SIG-M5 treated with dmso at 0.1 percent for 504 hours (cell line): Measurements from ENCODE around the gene PXK.
A peak's percentile ranks its signal among the peaks of the same experiment; 100 is the strongest.

Experiments used
- DNase-seq: peaks from one replicate; lab custom pipeline; 2025; ENCODE audit not compliant: unreplicated experiment; lab: John Stamatoyannopoulos, UW

PXK gene

DNA sequence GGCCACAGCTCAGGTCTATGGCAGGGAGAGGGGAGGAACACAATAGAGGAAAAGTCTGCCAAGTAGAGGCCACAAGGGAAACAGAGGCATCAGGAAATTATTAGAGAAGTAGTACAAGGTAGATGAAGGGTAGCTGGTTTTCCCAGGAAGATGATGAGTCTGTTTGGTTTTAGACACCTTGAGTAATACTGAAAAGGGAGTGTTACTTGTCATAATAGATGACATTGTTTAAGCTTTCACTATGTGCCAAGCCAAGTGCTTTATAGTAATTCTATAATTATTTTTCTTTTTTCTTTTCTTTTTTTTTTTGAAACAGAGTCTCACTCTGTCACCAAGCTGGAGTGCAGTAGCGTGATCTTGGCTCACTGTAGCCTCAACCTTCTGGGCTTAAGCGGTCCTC lies 13.7 kb downstream of the PXK start:
- DNase-seq = no peak

DNA sequence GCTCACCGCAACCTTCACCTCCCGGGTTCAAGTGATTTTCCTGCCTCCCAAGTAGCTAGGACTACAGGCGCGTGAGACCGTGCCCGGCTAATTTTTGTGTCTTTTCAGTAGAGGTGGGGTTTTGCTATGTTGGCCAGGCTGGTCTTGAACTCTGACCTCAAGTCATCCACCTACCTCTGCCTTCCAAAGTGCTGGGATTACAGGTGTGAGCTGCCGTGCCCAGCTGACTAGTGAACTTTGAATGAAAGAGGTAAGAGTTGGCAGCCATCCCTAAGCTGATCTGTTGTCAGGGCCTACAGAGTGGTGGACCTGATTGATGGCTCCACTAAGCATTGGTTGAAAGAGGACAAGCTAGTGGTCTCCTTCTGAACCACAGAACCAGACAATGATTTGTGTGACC lies 15.3 kb downstream of the PXK start:
- no peak for DNase-seq

DNA sequence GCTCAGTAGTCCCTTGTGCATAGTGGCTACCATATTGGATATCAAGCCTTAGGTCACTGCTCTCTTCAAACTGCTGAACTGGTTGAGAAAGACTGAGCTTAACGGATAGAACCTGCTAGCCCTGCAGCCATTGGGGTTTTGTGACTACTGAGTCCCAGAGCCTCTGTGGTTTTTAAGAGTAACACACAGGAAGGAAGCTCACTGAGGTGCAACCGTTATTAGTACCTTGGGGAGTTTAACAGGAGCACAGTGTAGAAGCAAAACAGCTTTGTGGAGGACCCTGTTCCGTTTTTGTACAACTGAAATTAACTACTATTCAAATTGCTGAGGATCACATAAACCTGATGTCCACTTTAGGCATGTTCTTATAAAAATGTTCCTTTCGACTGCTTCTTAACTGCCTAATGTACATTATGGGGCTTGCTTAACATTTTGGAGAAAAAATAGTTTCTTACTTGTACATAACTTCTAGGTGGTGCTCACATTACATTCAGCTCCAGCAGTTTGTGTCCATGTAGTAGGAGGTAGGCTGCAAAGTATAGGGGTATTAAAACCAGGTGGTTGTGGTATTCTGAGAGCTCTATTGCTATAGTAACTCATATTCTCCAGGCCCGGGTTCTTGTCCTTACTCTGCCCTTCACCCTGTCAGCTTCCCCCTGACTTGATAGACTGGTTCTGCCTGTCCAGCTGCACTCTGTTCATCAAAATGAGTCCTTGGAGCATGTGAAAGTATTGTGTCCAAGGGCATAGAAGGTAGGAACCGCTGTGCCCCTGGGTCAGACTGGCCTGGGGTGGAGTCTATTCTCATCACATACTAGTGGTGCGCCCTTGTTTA lies 17.3 kb downstream of the PXK start:
- peak; percentile 91 for DNase-seq

DNA sequence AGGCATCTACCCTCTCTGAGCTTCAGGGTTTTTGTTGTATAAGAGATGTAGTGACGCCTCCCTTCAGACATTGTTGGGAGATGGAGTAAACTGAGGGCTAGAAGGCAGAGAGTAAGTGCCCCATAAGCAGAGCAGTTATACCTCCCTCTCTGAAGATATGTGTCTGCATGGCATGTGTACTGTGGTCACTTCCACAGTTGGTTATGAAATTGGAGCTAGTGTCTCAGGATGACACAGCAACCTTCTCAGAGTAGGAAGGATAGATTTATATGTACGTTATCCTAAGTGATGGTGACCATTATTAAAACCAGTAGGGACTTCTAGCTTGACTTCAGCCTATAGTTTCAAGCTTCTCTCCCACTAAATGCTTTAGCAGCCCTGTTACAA lies 17.9 kb downstream of the PXK start:
- DNase-seq = peak; percentile 78

DNA sequence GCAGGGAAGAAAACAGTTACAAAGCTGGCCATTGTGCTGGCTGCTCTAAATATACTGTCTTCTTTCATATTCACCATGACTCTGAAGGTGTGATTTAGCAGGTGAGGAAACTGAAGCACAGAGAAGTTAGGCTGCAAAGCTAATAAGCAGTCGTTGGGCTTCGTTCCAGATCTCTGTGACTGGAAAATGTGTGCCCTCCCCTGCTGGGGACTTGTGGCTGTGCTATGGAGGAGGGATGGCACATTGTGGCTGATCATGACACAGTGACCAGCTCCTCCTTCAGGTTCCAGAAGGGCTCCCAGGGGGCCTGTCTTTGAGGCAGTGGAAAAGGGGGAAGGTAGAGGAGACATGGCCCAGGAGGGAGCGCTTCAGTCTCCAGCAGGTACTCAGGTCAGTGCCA lies 19.2 kb downstream of the PXK start:
- DNase-seq = peak; percentile 33

DNA sequence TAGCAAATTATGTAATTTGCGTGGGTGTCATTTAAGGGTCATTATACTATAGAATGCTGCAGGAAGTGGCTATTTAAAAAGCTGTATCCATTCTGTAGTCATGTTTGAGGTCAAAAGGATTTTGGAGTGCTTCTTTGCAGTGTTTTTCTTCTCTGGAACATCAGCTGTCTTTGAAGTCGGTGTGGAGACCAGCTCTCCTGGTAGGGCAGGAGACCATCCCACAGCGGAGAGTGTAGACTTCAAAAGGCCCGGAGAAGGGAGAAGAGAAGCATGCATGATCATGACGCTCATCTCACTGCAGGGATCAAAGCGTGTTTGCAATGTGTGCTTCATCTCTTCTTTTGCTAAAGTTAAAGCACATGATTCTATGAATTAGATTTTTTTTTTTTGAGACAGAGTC lies 19.9 kb downstream of the PXK start:
- DNase-seq = peak; percentile 22

DNA sequence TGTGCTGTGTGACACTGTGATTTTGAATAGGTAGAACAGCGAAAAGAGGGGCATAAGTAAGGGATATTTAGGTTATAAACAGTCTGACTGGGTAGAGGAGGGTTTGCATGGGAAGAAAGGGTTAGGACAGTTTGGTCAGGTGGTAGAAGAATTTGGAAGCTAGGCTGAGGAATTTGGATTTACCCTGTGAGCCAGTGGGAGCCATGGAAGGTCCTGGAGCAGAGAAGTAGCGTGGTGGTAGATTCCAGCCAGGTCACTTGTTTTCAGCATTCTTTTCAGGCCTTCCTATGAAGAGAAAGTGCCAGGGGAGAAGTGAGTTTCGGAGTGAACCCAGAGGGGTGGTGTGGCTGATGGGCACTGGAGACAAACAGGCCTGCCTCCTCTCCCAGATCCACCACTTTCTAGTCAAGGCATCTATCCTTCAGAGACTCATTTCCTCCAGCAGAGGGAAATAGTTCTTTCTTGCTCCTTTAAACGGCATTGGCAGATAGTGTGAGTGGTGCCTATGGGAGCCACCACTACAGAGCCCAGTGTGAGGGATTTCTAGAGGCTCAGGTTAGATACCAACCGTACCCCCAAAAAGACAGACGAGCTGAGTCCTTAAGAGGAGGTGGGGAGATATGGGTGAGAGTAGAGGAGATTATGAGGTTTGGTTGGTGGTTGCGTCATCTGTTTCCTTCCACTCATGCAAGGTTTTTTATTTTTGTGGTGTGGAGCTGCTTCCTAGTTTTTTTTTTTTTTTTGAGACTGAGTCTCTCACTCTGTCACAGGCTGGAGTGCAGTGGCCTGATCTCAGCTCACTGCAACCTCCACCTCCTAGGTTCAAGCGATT lies 21.2 kb downstream of the PXK start:
- DNase-seq = peak; percentile 93

DNA sequence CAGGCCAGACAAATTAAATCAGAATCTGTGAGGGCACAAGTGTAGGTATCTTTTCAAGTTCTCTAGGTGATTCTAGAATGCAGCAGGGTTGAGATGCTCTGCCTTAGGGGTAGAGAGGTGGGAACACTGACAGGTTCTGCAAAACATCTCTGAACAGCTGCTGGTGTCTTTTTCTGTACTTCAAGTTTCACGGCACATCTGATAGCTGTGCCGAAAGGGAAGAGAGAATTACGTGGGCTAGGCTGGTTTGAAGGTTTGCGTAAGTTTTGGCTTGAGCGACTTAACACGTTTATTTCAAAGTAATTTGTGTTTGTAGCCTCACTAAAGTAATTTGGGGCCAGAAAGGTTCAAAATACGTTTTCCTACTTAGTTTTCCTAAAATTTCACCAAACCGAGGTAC lies 22.5 kb downstream of the PXK start:
- peak; percentile 85 for DNase-seq

DNA sequence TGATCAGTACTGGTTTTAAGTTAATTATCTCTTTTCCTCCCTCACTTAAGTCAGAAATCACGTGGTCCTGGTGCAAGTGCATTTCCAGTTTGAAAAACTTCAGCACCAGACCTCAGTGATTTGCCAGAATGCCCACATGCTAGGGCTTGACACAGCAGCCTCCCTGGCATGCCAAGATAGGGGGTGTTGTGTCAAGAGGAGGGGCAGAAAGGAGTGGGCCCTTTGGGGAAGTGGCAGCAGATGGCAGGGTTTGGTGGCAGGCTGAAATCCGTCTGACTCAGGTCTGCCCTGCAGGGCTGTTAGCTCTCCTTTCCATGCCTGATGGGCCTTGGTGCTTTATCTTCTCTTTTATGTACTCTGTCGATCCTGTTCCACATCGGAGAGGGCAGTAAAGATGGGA lies 23.4 kb downstream of the PXK start:
- no peak for DNase-seq

DNA sequence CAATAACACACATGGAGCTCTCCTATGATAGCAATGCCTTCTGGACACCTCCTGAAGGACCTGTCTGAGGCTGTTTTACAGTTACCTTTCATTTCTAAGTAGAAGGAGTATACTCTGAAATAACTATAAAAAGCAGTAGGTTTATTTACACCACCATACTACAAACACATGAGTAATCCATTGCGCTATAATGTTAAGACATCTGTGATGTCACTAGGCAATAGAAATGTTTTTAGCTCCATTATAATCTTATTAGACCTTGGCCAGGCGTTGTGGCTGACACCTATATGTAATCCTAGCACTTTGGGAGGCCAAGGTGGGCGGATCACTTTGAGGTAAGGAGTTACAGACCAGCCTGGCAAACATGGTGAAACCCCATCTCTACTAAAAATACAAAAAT lies 24.7 kb downstream of the PXK start:
- DNase-seq = no peak

DNA sequence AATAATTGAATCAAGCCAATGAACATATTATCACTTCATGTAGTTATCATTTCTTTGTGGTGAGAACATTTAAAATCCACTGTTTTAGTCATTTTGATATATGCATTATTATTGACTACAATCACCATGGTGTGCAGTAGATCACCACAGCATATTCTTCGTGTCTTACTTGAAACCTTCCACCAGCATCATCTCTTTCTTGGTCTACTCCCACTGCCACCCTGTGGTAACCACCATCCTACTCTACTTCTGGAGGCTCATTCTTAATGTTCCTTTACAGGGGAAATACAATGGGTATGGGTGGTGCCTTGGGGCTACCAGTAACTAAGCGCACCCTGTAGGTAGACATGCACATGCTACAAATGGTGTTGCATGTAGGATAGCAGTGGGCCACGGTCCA lies 25.4 kb downstream of the PXK start:
- DNase-seq = no peak

DNA sequence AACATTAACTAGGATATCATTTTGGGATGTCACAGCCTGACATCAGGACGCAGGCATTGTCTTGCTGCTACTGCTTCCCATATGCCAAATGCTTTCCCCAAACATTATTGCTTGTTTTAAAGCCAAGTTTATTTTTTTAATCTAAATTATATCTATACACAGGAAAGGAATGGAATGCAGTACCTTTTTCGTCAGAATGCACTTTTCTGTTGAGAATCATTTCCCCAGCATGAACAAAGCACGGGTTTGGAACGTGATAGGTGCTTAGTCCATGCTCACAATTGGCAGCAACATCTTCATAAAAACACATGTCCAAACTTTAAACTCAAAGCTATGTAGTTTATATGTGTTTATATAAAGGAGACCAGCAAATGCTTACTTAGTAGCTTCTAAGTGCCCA lies 26.1 kb downstream of the PXK start:
- no peak for DNase-seq

DNA sequence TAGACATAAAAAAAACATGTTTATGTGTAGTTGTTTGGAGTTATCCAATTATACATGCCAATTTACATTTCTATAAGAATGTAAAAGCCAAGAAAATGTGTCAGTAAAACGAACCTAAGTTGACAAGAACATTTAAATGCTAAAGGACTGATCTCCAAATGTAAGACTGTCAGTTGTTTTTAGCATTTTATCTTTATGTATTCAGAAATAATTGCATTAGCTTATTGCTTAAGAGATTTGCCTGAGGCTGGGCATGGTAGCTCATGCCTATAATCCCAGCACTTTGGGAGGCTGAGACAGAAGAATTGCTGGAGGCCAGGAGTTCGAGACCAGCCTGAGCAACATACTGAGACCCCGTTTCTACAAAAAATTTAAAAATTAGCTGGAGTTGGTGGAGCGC lies 26.9 kb downstream of the PXK start:
- DNase-seq = no peak

DNA sequence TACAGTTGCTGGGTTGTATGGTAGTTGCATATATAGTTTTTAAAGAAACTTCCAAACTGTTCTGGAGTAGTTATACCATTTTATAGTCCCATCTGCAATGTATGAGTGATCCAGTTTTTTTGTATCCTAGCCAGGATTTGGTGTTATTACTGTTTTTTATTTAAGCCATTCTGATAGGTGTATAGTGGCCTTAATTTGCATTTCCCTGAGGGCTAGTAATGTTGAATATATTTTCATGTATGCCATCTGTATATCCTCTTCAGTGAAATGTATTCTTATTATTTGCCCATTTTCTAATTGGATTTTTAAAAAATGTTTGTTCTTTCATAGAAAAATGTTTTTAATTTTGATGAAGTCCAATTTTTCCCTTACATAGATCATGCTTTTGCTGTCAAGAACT lies 29.2 kb downstream of the PXK start:
- no peak for DNase-seq

DNA sequence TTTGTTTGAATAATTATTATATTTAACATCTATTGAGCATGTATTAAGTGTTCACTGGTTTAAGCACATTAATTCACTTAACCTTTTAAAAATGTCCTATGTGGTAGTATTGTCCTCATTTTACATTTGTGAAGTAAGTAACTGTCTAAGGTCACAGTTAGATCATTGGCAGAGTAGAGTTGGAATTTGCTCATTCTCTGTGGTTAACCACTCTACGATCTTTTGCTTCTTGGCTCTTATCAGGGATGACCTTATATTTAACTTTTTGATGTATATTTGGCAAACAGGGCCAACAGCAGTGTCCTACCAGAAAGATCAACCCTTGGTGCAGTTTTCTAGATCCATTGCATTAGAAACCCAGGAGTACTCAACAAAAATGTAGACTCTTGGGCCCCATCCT lies 34.0 kb downstream of the PXK start:
- DNase-seq = no peak

DNA sequence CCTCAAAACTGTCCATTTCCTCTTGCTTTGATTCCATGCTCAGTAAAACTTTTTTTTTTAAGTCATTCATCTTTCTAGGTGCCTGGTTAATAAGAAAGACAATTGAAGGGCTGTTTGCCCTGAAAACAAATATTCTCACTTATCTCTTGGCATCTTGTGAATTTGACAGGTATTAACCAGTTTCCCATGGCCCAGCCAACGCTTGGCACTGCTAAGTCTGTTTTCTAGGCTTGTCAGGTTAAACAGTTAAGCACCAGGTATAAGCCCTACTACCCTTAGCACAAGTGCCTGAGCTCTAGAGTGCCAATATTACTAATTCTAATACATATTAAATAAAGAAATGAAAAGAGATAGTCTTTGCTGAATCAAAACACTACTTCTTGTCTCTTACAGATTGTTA lies 36.3 kb downstream of the PXK start:
- no peak for DNase-seq

DNA sequence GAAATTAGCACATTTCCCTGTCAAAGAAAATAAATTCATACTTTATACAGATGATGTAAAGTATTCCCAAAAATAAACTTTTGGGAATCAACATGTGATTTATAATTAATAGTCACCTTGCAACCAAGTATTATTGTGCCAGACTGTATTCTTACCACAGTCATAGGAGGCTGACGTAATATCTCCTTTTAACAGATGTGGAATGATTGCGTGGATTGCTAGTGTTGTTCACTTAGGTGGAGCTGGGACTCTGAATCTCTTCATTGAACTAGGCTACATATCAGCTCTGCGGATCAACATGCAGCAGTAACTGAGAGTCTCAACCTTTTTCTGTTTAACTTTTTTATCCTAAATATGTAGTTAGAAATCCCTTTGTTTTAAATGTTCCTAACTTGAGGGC lies 37.2 kb downstream of the PXK start:
- DNase-seq = no peak

DNA sequence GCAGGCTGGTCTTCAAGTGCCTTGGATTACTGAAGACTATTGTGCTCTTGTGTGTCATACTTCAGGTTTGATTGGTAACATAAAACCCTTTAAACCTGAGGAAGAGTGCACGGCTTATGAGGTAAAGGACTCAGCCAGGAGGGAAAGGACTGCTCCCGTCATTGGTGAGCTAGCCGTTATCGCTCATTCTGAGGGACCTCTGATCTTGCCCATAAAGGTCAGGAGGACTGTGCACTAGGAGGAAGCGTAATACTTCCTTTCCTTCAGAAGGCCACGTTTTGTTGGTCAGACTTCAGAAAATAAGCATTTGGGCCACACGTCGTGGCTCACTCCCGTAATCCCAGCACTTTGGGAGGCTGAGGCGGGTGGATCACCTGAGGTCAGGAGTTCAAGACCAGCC lies 37.7 kb downstream of the PXK start:
- DNase-seq = no peak

DNA sequence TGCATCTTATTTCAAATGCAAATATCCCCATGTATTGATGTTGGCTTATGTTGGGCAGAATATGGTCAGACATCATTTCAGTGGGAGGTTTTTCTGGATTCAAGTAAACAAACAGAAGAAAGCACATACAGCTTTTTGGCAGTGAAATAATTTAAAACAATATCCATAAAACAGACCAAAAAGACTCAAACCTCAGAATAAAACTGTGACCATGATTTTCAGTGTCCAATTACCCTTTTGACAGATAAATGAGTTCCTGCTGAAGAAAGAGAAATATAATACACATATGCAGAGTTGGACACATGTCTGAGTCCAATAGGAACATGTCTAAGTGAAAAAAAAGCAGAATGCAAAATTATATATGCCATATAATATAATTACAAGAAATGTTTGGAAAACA lies 39.1 kb downstream of the PXK start:
- no peak for DNase-seq

DNA sequence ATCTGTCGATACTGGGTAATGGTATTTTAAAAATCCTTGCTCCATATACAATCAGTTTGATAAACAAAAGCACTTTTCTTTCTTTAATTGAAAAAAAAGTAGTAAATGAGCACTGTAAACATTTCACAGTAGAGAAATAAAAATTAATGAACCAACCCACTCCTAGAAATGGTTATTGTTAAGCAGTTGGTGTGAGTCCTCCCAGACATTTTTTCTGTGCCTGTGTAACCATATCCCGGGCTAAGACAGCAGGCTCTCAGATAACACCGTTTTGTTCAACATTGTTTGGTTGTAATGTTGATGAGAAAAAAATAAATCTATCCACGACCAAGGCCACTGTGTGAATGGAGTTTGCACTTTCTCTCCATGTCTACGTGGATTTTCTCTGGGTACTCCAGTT lies 42.6 kb downstream of the PXK start:
- no peak for DNase-seq

DNA sequence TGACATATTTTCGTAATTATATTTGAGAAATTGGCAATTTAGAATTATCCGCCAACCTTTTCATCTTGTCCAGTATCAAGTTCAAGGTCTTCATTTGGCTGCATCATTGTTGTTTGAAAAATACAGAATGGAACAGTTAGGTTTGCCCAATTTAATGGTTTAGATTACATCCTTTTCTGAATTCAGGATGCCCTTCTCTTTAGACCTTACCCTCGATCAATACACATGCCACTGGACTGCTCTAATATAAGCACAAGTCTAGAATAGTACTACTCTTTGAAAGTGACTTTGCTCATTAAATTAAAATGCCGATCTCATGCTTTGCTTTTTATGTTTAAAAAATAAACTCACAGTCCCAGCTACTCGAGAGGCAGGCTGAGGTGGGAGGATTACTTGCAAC lies 44.5 kb downstream of the PXK start:
- no peak for DNase-seq

DNA sequence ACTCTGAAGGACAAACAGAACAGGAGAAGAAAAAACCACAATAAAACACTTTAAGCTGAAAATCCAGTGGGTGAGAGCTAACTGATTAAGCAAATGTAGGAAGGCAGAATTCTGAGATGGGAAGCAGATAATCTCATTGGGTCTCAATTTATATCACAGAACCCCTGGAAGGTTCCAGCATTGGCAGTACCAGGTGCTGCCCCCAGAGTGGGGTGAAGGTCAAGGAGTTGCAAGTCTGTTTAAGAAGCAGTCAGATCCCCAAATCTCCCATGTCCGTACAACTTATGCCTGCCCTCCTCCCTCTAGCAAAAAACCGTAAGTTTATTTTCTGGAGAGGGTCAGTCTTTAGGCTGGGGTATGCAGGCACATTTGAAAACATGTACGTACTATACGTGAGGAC lies 45.1 kb downstream of the PXK start:
- no peak for DNase-seq
